ENCODE data around the gene ABCF2.
A peak's percentile ranks its signal among the peaks of the same experiment; 100 is the strongest.

ABCF2 gene

DNA sequence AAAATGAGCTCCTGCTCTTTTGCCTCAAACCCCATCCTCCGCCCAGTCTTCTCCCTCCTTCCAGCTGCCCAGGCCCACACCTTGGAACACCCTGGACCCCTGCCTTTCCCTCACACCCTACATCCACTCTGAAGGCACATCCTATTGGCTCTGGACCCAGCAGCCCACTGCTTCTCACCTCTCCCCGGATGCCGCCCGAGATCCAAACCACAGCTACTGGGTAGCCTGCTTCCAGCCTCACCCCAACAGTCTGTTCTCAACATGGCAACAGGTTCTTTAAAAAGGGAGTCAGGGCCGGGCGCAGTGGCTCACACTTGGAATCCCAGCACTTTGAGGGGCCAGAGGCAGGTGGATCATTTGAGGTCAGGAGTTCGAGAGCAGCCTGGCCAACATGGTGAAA is 31.0 kb upstream of the ABCF2 start:
- no peak for ATAC-seq
- no peak overlapping the region for H3K4me3 Mint-ChIP-seq
- no peaks in the 10 kb centered on the region for H3K9me3 Mint-ChIP-seq
- no peak overlapping the region for H3K27ac Mint-ChIP-seq
- H3K36me3 Mint-ChIP-seq: no peaks in the 10 kb centered on the region
- no peaks in the 10 kb centered on the region for H3K4me1 Mint-ChIP-seq
- peaks cover 77% of the 10 kb centered on the region for H3K27me3 Mint-ChIP-seq

DNA sequence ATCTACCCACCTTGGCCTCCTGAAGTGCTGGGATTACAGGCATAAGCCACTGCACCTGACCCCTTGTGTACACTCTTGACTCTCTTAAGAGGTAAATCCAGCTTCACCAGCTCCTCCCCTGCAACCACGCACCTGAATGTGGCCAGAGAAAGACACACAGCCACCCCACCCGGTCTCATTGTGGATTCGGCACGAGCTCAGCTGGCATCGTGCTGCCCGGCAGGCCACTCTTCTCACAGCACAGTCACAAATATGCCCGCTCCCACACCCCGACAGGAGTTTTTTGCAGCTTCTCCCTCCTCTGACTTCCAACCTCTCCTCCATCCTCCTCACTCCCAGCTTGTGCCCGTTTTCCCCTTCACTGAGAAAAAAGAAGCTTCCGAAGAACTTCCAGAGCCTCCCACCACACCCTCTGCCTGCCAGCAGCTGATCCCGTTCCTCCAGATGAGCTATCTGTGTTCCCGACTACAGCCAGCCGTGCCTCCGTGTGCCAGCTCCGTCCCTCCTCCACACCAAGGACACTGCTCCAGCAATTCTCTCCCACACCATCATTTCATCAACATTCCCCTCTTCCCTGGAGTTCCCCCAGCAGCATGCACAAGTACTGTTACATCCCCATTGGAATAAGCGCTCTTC is 29.5 kb upstream of the ABCF2 start:
- Mint-ChIP-seq H3K27me3 (peaks cover 86% of the 10 kb centered on the region), H3K9me3 (no peaks in the 10 kb centered on the region), H3K4me3 (no peak overlapping the region), H3K27ac (no peak overlapping the region), H3K36me3 (no peaks in the 10 kb centered on the region), H3K4me1 (peaks cover 7% of the 10 kb centered on the region)
- ATAC-seq: no peak

DNA sequence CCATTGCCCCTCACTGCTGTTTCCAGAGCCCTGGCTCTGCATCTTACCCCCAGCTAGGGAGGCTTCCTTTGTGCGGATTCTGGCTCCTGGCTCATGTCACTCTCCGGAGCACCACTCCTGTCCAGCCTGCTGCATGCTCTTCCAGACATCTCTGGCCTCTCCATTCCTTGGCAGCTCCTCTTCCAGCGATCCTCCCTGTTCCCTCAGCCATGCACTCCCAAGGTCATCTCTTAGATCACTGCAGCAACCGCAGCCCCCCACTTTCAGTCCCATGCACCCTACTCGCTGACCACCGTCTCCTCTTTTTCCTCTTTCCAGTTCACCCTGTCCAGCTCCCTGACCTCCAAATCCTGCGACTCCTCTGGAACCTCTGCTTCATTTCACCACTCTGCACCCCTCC is 28.4 kb upstream of the ABCF2 start:
- no peaks in the 10 kb centered on the region for H3K36me3 Mint-ChIP-seq
- H3K27me3 Mint-ChIP-seq: peaks cover 86% of the 10 kb centered on the region
- no peak for ATAC-seq
- H3K27ac Mint-ChIP-seq: no peak overlapping the region
- H3K4me3 Mint-ChIP-seq: no peak overlapping the region
- peaks cover 16% of the 10 kb centered on the region for H3K4me1 Mint-ChIP-seq
- no peaks in the 10 kb centered on the region for H3K9me3 Mint-ChIP-seq

DNA sequence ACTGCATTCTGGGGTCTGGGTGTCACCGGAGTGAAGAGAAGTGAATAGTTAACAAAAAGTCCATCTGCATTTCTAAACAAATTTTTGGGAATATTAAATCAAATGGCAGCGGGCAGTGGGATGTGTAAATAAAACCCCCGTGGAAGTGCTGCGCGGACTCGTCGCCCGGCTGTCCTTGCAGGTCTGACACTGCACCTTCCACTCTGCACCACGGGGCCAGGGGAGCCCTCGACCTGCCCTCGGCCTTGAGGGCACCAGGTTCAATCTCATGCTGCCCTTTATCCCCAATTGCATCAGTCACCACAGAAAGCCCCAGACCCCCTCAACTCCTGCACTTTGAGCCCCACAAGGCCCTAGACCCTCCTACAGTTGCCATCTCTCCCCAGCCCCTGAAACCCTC is 27.8 kb upstream of the ABCF2 start:
- Mint-ChIP-seq H3K9me3 (no peaks in the 10 kb centered on the region), H3K4me3 (no peak overlapping the region), H3K27me3 (peaks cover 88% of the 10 kb centered on the region), H3K36me3 (no peaks in the 10 kb centered on the region), H3K4me1 (peaks cover 19% of the 10 kb centered on the region), H3K27ac (no peak overlapping the region)
- no peak for ATAC-seq

DNA sequence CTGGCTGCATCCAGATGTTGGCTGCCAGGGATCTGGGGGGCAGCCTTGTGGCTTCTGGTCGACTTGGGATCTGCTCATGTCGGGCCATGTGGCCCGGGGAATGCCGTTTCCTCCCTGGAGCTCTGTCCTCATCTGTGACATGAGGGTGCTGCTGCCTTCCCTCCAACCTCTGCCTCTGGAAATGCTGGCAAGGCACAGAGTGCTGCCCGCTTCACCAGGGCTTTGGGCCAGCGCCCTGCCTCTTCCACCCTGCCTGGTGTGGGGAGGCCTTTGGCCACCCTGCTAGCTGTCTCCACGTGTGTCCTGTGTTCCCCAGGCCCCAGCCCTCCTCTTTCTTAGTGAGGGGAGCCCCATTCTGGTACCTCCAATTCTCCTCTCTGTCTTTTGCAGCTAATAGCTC is 27.3 kb upstream of the ABCF2 start:
- Mint-ChIP-seq H3K4me3 (no peak overlapping the region), H3K4me1 (peaks cover 23% of the 10 kb centered on the region), H3K27me3 (peaks cover 92% of the 10 kb centered on the region), H3K27ac (no peak overlapping the region), H3K36me3 (no peaks in the 10 kb centered on the region), H3K9me3 (no peaks in the 10 kb centered on the region)
- no peak for ATAC-seq

DNA sequence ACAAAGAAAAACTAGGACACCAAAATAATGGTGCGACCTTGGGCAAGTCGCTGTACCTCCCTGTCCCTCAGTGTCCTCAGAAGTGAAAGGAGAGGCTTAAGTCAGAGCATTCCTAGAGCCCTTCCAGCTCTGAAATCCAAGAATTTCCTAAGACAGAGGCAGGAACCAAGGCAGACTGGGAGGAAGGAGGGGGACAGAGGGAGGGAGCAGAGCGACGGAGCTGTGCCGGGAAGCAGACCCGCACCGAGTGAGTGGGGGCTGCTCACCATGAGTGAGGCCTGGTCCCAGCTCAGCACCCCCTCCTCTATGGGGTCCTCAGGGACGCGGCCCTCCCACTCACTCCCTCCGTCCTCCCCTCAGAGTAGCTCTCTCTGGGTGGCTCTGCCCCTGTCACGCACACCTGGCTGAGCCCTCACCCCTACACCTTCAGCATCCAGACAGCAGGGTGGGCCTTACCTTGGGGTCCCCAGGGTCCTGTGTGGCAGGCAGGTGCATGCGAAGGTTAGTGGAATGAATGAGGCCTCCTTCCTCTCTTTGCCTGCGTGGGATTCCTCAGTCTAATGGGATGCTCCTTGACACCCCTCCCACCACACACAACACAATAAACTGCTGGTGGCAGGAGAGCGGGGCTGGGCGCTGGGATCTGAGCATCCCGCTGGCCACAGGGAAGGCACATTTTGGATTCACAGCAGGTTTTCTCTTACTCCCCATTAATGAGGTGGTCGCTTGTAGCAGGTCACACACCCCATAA is 26.1 kb upstream of the ABCF2 start:
- ATAC-seq: no peak
- Mint-ChIP-seq H3K4me1 (peaks cover 32% of the 10 kb centered on the region), H3K4me3 (no peak overlapping the region), H3K27me3 (peaks cover 92% of the 10 kb centered on the region), H3K9me3 (no peaks in the 10 kb centered on the region), H3K36me3 (no peaks in the 10 kb centered on the region), H3K27ac (no peak overlapping the region)

DNA sequence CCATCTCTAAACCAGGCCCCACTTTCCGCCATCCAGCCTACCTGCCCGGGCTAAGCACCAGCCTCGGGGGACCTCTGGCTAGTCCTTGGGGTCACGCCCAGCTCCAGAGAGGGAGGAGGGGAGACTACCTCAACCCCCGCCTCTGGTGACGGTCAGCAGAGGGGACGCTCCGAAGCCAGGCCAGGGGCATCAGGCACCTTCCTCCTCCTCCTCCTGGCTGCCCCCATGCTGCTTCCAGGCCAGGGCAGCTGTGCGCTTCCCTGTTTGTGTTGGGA is 25.5 kb upstream of the ABCF2 start:
- H3K27me3 Mint-ChIP-seq: peaks cover 92% of the 10 kb centered on the region
- no peaks in the 10 kb centered on the region for H3K9me3 Mint-ChIP-seq
- H3K4me1 Mint-ChIP-seq: peaks cover 39% of the 10 kb centered on the region
- no peak overlapping the region for H3K27ac Mint-ChIP-seq
- no peak overlapping the region for H3K4me3 Mint-ChIP-seq
- no peak for ATAC-seq
- no peaks in the 10 kb centered on the region for H3K36me3 Mint-ChIP-seq

DNA sequence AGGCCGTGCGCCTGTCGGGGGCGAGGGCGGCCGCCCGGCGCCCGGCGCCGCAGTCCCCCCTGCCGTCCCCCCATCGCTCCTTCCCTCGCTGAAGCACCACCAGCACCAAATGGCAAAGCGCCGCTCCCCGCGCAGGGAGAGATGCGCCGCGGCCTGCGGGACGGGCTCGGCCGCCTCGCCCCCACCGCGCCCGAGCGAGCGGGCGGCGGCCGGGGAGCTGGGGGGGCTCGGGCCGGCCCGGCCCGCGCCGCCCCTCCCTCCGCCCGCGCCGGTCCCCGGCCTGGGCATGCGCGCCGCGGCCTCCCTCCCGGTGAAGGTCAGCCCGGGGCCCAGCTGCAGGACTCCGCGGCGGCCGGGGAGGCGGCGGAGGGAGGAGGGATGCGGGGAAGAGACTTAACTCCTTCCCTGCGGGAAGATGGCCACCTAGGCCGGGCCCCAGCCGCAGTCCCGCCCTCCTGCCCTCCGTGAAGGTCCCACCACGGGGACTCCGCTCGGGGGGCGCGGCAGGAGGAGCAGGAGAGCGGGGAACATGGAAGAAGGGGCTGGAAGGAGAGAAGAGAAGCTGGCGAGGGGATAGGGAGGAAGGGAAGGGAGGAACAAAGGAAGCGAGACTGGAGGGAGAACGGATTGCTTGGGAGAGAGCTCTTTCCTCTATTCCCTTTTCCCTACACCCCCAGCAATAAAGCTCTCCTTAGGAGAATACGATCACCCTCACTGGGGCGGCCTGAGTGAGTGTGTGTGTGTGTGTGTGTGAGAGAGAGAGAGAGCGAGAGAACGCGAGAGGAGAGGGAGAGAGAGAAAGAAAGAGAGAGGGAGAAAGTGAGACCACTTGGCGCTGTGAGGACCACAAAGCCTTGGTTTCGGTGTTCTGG is 24.9 kb upstream of the ABCF2 start:
- no peak for ATAC-seq
- no peak overlapping the region for H3K27ac Mint-ChIP-seq
- peaks cover 41% of the 10 kb centered on the region for H3K4me1 Mint-ChIP-seq
- peak overlapping the region; percentile 19 for H3K4me3 Mint-ChIP-seq
- H3K36me3 Mint-ChIP-seq: no peaks in the 10 kb centered on the region
- no peaks in the 10 kb centered on the region for H3K9me3 Mint-ChIP-seq
- H3K27me3 Mint-ChIP-seq: peaks cover 92% of the 10 kb centered on the region

DNA sequence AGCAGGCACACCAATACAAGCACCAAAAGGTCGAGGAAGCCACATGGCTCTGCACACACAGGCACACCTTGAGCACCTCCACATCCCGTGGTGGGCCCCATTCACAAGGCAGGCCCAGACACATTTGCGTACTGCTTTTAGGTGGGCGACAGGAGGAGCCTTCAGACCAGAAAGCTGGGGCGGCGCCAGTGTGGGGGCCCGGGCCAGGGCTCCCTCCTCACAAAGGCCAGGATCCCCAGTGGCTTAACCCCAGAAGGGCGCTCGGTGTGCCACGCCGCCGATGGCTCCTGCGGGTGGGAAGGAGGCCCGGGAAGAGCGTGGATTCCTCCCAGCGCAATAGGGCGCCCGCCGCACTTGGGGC is 24.3 kb upstream of the ABCF2 start:
- H3K36me3 Mint-ChIP-seq: no peaks in the 10 kb centered on the region
- peaks cover 92% of the 10 kb centered on the region for H3K27me3 Mint-ChIP-seq
- no peak overlapping the region for H3K27ac Mint-ChIP-seq
- H3K4me3 Mint-ChIP-seq: peak overlapping the region; percentile 7
- no peak for ATAC-seq
- H3K4me1 Mint-ChIP-seq: peaks cover 44% of the 10 kb centered on the region
- H3K9me3 Mint-ChIP-seq: no peaks in the 10 kb centered on the region

DNA sequence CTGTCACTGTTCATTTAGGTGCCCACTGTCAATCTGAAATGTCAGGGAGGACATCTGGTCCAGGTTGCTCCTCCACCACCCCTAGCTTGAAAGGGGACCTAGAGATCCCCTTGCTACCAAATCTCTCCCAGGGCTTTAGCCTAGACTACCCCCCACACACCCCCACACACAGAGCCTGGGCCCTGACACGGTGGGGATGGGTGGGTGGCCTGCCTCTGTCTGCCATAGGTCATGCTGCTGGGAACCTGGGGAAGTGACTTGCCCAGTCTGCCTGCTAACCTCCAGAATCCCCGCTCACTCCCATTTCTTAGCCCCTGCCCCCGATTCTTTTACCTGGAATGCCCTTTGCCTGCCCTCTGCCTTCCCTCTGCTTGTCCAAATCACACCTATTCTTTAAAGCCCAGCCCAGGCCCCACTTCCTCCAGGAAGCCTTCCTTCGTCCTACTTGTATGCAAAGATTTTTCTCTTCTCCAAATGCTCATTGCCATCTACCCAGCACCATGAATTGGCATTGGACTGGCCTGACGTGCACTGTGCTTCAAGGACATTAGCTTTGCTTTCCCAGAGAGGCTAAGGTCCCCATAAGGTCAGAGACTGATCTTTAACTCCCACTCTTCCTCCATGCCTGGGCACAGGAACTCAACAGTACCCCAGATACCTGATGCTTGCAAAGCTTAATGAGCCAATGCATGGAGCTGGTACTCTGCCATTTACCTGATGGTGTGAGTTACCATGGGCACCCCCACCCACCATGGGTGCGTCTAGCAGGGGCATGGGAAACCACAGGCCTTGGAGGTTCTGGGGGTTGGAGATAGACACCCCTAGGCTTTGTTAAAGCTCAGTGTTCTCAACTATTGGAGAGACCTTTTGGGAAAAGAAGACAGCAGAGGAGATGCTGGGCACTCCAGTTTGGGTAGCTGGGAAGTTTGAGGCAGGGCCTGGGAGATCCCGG is 23.5 kb upstream of the ABCF2 start:
- Mint-ChIP-seq H3K4me1 (peaks cover 44% of the 10 kb centered on the region), H3K36me3 (no peaks in the 10 kb centered on the region), H3K27me3 (peaks cover 90% of the 10 kb centered on the region), H3K4me3 (peak overlapping the region; percentile 7), H3K27ac (no peak overlapping the region), H3K9me3 (no peaks in the 10 kb centered on the region)
- no peak for ATAC-seq

DNA sequence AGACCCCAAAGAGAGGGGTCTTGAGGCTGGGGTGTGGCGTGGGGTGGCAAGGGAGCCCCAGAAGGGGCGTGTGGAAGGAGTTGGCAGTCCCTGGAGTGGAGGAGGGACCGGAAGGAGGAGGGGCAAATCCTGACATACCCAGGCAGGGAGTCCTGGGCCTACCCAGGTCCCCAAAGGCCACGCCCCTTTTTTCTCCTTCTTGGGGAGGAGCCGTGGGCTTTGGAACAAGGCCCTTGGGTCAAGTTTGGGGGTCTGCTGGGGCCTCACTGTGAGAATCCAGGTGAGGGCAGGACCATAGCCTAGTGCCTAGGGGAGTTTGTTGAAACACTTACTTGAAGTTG is 22.7 kb upstream of the ABCF2 start:
- peak overlapping the region; percentile 56 for H3K4me3 Mint-ChIP-seq
- no peaks in the 10 kb centered on the region for H3K9me3 Mint-ChIP-seq

DNA sequence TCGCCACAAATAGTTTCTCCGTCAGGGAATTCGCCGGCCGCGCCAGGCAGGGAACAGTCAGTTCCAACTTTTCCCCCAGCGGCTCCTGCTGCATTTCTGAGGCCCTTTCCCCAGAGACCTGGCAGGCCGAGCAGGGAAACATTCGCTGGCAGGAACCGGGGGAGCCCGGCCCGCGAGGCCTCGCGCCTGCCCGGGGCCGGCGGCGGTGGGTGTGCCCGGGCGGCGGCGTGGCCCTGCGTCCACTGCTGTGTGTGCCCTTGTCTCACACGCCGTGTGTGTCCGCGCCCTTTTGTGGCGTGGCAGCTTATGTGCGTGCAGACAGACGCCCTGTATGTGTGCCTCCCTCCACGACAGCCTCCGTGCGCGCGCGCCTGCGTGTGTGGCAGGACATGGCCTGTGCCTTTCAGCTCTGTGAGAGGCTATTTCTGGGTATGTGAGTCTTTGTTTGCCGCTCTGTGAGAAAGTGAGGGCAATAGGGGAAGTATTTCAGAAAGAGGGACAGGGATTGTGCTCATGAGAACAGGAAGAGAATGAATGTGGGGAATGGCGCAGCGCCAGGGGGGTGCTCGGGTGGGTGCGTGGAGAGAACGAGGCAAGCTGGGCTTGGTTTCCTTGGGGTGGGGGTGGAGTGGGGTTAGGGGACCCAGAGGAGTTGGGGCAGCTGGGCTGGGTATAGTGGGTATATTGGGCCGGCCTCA is 22.2 kb upstream of the ABCF2 start:
- no peaks in the 10 kb centered on the region for H3K36me3 Mint-ChIP-seq
- no peaks in the 10 kb centered on the region for H3K9me3 Mint-ChIP-seq
- peaks cover 78% of the 10 kb centered on the region for H3K27me3 Mint-ChIP-seq
- peak; percentile 52 for ATAC-seq
- peak overlapping the region; percentile 56 for H3K4me3 Mint-ChIP-seq
- H3K27ac Mint-ChIP-seq: peak overlapping the region; percentile 28
- H3K4me1 Mint-ChIP-seq: peaks cover 52% of the 10 kb centered on the region

More for the DNA sequence above, 22.7 kb upstream of the ABCF2 start:
- no peak for ATAC-seq
- Mint-ChIP-seq H3K27ac (peak overlapping the region; percentile 28), H3K27me3 (peaks cover 83% of the 10 kb centered on the region), H3K36me3 (no peaks in the 10 kb centered on the region), H3K4me1 (peaks cover 48% of the 10 kb centered on the region)

DNA sequence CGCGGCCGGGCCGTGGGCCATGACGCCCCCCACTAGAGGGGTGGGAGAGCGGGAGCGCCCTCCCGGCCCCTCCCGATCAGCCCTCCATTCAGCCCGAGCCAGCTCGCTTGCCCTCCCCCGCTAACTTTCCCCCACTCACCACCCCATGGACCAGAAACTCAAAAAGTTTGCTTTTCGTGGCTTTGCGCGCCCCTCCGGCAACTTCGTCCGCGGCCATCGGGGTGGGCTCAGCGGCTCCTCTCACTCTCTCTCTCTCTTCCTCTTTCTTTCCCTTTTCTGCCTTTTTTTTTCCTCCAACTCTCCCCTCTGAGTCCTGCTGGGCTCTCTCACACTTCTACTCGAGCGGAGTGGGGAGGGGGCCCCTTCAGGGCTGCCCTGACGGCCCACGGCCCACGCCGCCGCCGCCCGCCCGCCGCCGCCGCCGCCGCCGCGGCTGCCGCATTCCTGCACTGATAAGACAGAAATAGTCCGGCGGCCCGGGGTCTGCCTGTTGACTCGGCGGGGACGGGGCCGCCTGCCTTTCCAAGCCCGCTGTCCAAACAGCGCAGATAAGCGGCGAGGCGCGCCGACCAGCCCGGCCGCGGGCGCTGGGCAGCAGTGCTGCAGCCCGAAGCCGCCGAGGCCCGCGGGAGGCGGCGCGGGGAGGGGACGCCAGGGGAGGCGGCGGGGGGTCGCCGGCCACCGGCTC is 21.5 kb upstream of the ABCF2 start, which contains the start of gene SMARCD3:
Gene SMARCD3, minus strand, starts transcription at position 349 of the 688 bp plus-strand sequence. Its CDS starts 132 bp downstream, at position 217.
- H3K36me3 Mint-ChIP-seq: no peaks in the 10 kb centered on the region
- H3K27me3 Mint-ChIP-seq: peaks cover 78% of the 10 kb centered on the region
- H3K9me3 Mint-ChIP-seq: no peaks in the 10 kb centered on the region
- peak within 1 kb of the TSS; percentile 28 for H3K27ac Mint-ChIP-seq
- peak within 1 kb of the TSS; percentile 70 for H3K4me3 Mint-ChIP-seq
- ATAC-seq: peak; percentile 44
- H3K4me1 Mint-ChIP-seq: peaks cover 58% of the 10 kb centered on the region
